Hepatocyte (in vitro differentiated cells): Measurements from ENCODE around the gene ZNF230.

Source experiments
- EZH2 ChIP-seq: fragments of 200-600 bp; sonication (generic); IDR thresholded peaks from 2 replicates; pipeline ENCODE4 v1.6.1; 2016; ENCODE audit warnings: antibody characterized with exemption, mild to moderate bottlenecking, borderline replicate concordance
- EZH2phosphoT487 ChIP-seq: fragments of 200-600 bp; sonication (generic); IDR thresholded peaks from one replicate; pipeline ENCODE4 v1.6.1; 2018; ENCODE audit warnings: antibody characterized with exemption, mild to moderate bottlenecking, low read depth, moderate library complexity; ENCODE audit not compliant: unreplicated experiment, severe bottlenecking
- TF ChIP-seq, protein P1 (sequence below): fragments of 200-600 bp; sonication (generic); IDR thresholded peaks from 2 replicates; pipeline ENCODE4 v1.5.1; 2016; ENCODE audit warnings: antibody characterized with exemption, mild to moderate bottlenecking; ENCODE audit not compliant: poor library complexity

DNA sequence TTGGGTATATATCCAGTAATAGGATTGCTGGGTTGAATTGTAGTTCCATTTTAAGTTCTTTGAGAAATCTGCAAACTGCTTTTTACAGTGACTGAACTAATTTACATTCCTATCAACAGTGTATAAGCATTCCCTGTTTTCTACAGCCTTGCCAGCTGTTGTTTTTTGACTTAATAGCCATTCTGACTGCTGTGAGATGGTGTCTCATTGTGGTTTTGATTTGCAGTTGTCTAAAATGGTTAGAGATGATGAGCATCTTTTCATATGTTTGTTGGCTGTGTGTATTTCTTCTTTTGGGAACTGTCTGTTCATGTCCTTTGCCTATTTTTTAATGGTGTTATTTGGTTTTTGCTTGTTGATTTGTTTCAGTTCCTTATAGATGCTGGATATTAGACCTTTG is 18.5 kb downstream of the ZNF230 start:
- TF ChIP-seq EZH2 (no peak), EZH2phosphoT487 (no peak)
- TF ChIP-seq, protein P1, sequence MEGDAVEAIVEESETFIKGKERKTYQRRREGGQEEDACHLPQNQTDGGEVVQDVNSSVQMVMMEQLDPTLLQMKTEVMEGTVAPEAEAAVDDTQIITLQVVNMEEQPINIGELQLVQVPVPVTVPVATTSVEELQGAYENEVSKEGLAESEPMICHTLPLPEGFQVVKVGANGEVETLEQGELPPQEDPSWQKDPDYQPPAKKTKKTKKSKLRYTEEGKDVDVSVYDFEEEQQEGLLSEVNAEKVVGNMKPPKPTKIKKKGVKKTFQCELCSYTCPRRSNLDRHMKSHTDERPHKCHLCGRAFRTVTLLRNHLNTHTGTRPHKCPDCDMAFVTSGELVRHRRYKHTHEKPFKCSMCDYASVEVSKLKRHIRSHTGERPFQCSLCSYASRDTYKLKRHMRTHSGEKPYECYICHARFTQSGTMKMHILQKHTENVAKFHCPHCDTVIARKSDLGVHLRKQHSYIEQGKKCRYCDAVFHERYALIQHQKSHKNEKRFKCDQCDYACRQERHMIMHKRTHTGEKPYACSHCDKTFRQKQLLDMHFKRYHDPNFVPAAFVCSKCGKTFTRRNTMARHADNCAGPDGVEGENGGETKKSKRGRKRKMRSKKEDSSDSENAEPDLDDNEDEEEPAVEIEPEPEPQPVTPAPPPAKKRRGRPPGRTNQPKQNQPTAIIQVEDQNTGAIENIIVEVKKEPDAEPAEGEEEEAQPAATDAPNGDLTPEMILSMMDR = no peak
